Ishikawa (cell line): ENCODE measurements around the gene PTPRU.

Experiments
- CEBPB ChIP-seq: IDR thresholded peaks from 2 replicates; pipeline ENCODE4 v1.6.1; 2012
- TF ChIP-seq, protein P1 (sequence below): IDR thresholded peaks from 2 replicates; pipeline ENCODE4 v1.6.1; 2012

DNA sequence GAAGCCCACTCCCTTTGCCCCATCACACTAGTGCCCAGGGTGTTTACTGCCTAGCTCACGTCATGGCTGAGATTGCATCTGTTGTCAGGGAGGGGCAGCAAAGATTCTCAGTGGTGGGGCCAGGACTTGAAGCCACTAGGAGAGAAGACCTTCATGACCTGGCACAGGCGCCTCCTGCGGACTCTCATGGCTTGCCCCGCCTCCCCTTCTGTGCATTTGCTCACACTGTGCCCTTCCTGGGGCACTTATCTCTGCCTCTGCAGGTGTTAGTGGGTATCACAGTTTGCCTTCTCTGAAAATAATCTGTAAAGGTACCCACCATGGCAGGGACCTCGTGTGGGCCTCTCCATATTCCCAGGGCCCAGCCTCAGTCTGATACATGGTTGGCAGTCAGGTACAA is 20.1 kb downstream of the PTPRU start:
- TF ChIP-seq, protein P1, sequence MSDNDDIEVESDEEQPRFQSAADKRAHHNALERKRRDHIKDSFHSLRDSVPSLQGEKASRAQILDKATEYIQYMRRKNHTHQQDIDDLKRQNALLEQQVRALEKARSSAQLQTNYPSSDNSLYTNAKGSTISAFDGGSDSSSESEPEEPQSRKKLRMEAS: no peak
- TF ChIP-seq CEBPB: no peak
